GM21360 (cell line): ENCODE results near the gene HBM.
"Not testable (repeated sequence)": the region's sequence is repeated elsewhere in the genome, so short reads cannot be mapped to it uniquely, and the experiment has no call there.

Experiments
- ATAC-seq: cut with Tn5 transposase; IDR thresholded peaks from one replicate; pipeline ENCODE4 v1.9.1; 2021; ENCODE audit warnings: mild to moderate bottlenecking, moderate library complexity; ENCODE audit not compliant: unreplicated experiment

Gene HBM, protein sequence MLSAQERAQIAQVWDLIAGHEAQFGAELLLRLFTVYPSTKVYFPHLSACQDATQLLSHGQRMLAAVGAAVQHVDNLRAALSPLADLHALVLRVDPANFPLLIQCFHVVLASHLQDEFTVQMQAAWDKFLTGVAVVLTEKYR

GRCh38 chr16:165539-166374, at the start of gene HBM:
Gene HBM, plus strand, starts transcription at chr16:165978. Its CDS starts 20 bp downstream, at chr16:165998.
- ATAC-seq = no peak

DNA sequence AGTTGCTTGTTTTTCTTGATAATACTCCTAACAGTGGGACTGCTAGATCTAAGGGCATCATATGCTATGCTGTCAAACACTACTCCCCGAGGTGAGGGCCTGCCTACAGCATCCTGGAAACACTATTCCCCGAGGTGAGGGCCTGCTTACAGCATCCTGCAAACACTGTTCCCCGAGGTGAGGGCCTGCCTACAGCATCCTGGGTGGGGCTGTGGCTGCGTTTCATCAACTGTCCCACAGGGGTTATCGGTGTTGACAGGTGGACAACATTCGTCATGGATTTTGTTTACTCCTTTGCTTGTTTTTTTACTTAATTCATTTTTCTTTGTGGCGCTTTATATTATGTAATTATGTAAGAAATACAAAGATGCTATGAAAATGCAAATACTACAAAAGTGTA, 49.8 kb upstream of the HBM start:
- ATAC-seq = no peak

GRCh38 chr16:117379-118365, 48.1 kb upstream of the HBM start:
- ATAC-seq = no peak

DNA sequence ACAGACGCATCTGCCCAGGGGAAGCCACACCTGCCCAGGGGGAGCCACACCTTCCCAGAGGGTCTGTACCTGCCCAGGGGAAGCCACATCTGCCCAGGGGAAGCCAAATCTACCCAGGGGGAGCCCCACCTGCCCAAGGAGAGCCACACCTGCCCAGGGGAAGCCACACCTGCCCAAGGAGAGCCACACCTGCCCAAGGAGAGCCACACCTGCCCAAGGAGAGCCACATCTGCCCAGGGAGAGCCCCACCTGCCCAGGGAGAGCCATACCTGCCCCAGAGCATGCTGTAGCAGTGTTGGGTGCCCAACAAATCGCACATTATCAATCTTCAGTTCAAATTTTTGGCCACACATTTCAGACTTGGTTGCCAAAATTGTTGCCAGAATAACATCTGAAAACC, 46.9 kb upstream of the HBM start:
- no peak for ATAC-seq

- ATAC-seq = no peak
Observed at GRCh38 chr16:119295-119694, 46.5 kb upstream of the HBM start.

DNA sequence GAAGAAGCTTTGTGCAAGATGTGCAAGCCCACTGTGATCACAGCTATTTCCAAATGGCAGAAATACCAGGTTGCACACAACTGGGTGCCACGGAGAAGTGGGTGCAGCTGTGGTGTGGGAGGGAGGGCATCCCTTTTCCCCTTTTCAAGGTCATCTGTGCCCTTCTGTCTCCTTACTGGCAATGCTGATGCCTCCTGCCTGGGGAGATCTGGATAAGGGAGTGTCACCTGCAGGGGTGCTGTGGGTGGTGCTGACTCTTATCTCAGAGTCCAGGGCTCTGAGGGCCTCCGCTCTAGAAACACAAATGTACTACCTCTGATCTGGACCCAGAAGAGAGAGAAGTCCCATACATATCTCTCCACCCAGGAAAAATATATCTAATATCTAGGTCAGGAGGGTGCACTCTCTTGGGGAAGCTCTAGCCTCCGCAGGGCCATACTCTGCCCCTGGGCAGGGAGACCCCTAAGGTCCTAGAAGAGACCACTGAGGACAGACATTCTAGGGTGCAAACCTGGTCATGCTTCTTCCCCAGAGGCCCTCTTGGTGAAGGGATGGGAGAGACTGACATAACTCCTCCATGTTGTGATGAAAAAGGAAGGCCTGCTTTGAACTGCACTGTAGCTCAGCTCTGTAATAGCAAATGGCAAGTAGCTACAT, 45.8 kb upstream of the HBM start:
- ATAC-seq = no peak

- no peak for ATAC-seq
Observed at GRCh38 chr16:120756-121155, 45.0 kb upstream of the HBM start.

DNA sequence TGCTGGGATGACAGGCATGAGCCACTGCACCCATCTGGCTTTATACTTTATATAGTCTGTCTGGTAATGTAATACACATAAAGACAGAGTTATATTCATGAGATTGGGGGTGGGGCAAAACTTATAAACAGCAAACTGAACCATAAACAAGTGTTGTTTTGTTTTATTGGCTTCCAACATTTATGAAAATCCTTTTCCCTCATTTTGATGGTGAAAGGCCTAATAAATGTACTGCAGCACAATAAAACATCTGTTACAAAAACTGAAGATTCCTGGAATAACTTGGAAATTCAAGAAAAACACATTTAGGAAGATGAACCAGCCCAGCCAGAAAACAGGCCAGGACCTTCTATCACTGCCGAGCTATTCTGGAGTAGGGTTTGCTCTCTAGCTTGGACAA, 43.4 kb upstream of the HBM start:
- no peak for ATAC-seq

DNA sequence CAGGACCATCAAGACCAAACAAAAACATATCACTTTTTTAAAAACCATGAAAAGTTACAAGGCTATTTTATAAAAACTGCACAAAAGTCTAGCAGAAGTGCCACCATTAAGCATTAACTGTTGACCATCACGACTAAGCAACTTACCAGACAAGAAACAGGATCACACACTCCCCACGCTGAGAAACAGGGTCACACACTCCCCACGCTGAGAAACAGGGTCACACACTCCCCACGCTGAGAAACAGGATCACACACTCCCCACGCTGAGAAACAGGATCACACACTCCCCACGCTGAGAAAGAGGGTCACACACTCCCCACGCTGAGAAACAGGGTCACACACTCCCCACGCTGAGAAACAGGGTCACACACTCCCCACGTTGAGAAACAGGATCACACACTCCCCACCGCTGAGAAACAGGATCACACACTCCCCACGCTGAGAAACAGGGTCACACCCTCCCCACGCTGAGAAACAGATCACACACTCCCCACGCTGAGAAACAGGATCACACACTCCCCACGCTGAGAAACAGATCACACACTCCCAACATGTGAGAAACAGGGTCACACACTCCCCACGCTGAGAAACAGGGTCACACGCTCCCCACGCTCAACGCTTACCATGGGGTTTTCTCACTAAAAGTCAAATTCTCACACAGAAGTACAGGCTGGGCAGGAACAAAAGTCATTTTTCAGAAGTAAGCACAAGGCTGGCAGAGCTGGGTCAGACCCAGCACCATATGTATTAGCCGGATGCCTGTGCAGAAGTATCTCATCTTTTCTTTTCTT, 42.0 kb upstream of the HBM start:
- ATAC-seq = not testable (repeated sequence)

DNA sequence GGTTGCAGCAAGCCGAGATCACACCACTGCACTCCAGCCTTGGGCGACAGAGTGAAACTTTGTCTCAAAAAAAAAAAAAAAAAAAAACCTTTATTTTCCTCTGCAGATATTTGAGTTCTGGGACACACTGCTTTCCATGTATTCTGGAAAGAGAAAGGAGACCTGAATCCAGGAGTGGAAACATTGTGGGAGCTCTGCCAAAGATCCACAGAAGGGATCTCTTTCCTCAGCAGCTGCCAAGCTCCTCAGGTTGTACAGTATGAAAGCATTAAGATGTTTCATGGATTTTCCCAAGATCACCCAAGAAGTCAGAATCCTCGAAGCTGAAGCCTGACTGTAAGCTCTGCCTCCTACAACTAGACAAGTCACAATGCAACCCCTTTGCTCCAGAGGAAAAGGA, 40.8 kb upstream of the HBM start:
- ATAC-seq = no peak

DNA sequence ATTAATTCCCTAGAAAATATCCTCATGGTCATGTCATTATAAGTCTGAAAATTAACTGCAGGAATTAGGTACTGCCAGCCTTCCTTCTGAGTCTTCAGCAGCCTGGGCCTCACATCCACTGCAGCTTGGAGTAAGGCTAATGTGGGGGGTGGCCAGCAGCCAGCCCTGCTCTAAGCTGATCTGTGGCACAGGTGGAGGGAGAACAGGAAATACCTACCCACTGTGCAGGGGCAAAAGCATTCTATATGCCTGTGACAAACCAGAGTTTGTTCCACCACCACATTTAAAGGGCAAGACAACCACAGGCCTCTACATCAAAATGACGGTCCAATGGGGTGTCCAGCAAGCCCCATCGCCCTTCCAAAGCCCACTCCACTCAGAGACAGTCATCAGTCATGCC, 36.7 kb upstream of the HBM start:
- ATAC-seq = no peak

DNA sequence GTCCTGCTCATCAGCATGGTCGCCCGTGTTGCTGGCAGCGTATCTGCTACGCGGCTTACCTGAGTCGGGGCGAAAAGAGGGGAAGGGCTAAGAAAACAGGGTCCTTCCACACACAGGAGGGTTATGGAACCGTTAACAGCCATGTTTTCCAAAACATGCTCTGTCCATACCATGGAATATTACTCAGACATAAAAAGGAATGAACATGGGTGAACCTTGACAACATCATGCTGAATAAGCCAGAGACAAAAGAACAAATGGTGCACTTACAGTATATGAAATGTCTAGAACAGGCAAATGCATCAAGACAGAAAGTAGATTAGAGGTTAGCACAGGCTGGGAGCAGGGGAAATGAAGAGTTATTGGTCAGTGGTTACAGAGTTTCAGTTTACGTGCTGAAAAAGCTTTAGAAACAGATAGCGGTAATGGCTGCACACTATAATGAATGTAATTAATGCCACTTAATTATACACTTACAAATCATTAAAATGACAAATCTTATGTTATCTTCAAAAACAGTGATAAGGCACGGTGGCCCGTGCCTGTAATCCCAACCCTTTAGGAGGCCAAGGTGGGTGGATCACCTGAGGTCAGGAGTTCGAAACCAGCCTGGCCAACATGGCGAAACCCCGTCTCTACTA, 35.1 kb upstream of the HBM start:
- ATAC-seq = no peak

GRCh38 chr16:132120-132519, 33.7 kb upstream of the HBM start:
- ATAC-seq = no peak

DNA sequence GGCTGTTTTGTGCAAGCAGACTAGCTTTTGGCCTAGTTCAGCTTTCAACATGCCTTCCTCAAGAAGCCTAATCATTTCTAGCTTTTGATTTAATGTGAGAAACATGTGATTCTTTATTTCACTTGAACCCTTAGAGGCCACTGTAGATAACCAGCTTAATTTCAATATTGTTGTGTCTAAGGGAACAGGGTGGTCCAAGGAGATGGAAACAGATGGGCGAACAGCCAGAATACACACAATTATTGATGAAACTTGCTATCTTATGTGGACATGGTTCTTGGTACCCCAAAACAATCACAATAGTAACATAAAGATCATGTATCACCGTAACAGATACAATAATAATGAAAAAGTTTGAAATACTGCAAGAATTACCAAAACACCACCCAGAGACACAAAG, 32.1 kb upstream of the HBM start:
- no peak for ATAC-seq

- no peak for ATAC-seq
Observed at GRCh38 chr16:138049-138417, 27.7 kb upstream of the HBM start.

- ATAC-seq = no peak
Observed at GRCh38 chr16:140175-140857, 25.5 kb upstream of the HBM start.

DNA sequence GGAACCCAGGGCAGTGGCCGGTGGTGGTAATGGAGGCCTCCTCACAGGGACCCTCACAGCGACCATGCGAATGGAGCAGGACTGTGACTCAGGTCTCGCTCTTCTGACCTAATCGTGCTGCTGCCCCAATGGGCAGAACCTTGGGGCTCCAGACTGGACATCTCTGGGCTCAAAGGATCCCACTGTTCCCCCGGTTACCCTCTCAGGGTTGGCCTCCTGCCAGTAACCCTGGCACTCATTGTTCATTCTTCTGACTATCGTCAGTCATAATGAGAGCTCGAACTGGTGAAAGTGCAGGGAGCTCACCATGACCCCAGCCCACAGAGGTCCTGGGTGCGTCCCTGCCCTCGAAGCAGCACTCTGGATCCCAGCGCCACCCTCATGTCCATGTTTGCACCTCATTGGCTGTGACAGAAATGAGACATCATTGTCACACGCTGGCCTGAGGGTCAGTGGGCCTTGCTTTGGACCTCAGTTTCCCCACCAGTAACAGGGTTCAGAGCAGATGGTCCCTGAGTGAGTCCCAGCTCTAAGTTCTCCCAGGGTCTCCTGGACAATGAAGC, 23.3 kb upstream of the HBM start:
- ATAC-seq = no peak

GRCh38 chr16:143047-143446, 22.7 kb upstream of the HBM start:
- ATAC-seq = no peak

DNA sequence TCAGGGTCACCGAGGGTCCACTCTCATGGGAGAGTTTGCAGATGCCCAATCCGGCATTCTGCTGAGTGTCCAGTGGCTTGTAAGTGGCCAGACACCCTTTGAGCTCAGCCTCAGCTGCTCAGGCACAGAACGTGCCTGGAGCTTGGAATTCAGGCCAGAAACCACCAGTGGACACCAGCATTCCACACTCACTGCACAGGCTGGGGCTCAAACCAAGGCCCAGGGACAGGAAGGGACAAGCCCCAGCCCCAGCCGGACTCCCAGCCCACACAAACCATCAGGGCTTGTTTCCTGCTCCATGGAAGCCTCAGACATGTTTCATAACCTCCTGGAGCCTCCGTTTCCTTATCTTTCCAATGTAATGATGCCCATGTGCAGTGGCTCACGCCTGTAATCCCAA, 22.3 kb upstream of the HBM start:
- ATAC-seq = no peak
